ENCODE measurements around the gene ST3GAL5.

GRCh38 chr2:85871494-85872164 is 17.2 kb downstream of the ST3GAL5 start:
- TF ChIP-seq, protein P1, sequence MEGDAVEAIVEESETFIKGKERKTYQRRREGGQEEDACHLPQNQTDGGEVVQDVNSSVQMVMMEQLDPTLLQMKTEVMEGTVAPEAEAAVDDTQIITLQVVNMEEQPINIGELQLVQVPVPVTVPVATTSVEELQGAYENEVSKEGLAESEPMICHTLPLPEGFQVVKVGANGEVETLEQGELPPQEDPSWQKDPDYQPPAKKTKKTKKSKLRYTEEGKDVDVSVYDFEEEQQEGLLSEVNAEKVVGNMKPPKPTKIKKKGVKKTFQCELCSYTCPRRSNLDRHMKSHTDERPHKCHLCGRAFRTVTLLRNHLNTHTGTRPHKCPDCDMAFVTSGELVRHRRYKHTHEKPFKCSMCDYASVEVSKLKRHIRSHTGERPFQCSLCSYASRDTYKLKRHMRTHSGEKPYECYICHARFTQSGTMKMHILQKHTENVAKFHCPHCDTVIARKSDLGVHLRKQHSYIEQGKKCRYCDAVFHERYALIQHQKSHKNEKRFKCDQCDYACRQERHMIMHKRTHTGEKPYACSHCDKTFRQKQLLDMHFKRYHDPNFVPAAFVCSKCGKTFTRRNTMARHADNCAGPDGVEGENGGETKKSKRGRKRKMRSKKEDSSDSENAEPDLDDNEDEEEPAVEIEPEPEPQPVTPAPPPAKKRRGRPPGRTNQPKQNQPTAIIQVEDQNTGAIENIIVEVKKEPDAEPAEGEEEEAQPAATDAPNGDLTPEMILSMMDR (IDR thresholded peaks at IDR 0.05), result no peak
- no peak for TF ChIP-seq POLR2A (IDR thresholded peaks at IDR 0.05)
- no peak for TF ChIP-seq POLR2AphosphoS5 (IDR thresholded peaks at IDR 0.05)
